GM10248 (cell line): ENCODE results near the gene EYA3.
A peak's percentile ranks its signal among the peaks of the same experiment; 100 is the strongest.

ENCODE experiments used
- CTCF ChIA-PET: fragments of 300-600 bp; sonication (Branson Sonifier 250); formaldehyde crosslinking; extraction: SDS; loops from one replicate; lab custom pipeline; 2021; ENCODE audit warnings: antibody characterized with exemption; lab: Yijun Ruan, JAX
- POLR2A ChIA-PET: fragments of 350-650 bp; sonication (Branson Sonifier 250); formaldehyde crosslinking; extraction: SDS; loops from one replicate; lab custom pipeline; 2020; ENCODE audit warnings: antibody characterized with exemption; lab: Yijun Ruan, JAX
- DNase-seq: peaks from one replicate; pipeline ENCODE4 v3.0.0; 2012; ENCODE audit errors: extremely low spot score
- TF ChIP-seq, protein P1 (sequence below): IDR thresholded peaks from 2 replicates; pipeline ENCODE4 v1.5.1; 2012; ENCODE audit warnings: mild to moderate bottlenecking, low read depth; ENCODE audit errors: extremely low read depth, missing control alignments, control extremely low read depth

The EYA3 gene

DNA sequence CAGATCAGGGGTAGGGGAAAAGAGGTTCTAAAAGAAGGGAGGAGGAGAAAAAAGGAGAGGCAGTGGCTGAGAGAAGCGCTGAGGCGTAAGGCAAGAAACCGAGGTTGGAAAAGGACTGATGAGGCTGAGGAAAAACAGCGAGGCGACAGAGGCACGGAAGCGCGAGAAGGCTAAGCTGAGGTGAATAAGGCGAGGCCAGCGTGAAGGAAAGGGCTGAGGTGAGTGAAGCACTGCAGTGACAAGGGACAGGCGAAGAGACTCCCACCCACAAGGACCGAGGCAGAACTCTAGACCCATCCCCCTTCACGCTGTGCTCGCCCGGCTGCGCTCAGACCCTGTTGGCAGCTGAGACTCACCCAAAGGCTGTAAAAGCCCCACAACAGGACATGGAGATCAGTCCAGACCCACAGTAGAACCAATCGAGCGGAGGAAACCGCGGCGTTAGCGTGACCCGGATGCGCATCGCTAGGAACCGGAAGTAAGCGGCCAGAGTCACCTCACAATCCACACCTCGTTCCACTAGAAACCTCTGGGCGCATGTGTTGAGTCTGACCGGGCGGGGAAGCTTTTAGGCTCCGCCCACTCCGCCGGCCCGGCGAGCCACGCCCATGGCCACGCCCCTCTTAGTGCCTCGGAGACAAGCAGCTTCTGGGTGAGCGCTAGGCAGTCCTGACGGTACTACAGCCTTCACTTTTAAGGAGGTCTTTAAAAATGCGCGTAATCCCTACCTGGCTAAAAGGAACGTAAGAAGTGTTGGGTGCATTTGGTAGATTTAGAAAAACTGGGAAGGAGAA lies at the start of gene EYA3:
TSS of gene EYA3 (minus strand) at position 443 of the 794 bp plus-strand sequence. CDS start 30,584 bp downstream, outside the sequence.
- TF ChIP-seq, protein P1, sequence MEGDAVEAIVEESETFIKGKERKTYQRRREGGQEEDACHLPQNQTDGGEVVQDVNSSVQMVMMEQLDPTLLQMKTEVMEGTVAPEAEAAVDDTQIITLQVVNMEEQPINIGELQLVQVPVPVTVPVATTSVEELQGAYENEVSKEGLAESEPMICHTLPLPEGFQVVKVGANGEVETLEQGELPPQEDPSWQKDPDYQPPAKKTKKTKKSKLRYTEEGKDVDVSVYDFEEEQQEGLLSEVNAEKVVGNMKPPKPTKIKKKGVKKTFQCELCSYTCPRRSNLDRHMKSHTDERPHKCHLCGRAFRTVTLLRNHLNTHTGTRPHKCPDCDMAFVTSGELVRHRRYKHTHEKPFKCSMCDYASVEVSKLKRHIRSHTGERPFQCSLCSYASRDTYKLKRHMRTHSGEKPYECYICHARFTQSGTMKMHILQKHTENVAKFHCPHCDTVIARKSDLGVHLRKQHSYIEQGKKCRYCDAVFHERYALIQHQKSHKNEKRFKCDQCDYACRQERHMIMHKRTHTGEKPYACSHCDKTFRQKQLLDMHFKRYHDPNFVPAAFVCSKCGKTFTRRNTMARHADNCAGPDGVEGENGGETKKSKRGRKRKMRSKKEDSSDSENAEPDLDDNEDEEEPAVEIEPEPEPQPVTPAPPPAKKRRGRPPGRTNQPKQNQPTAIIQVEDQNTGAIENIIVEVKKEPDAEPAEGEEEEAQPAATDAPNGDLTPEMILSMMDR, result no peak
- peak; percentile 99 for DNase-seq
- CTCF ChIA-PET, result interaction anchor here (0.6 to 12.4 kb wide), 9 partner anchors 11 to 419 kb away, joined by 3 to 247 read pairs (median 5); partner anchors contain the start of gene XKR8
- POLR2A ChIA-PET, result interaction anchor here (0.8 to 1.0 kb wide), 4 partner anchors 9 to 144 kb away, joined by 3 to 7 read pairs (median 4); no protein-coding TSS in a partner anchor

DNA sequence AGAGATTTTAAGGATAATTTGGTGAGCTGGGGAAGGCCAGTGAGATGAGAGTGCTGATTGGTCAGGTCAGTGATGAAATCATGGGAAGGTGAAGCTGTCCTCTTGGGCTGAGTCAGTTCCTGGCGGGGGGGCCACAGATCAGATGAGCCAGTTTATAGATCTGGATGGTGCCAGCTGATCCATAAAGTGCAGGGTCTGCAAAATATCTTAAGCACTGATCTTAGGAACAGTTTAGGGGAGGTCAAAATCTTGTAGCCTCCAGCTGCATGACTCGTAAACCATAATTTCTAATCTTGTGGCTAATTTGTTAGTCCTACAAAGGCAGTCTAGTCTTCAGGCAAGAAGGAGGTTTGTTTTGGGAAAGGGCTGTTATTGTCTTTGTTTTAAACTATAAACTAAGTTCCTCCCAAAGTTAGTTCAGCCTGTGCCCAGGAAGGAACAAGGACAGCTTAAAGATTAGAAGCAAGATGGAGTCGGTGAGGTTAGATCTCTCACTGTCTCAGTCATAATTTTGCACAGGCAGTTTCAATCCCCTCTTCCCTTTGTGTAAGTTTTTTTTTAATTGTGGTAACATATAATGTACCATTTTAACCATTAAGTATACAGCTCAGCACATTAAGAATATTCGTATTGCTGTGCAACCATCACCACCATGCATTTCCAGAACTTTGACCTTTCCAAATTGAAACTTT lies 48.7 kb upstream of the EYA3 start:
- no peak for DNase-seq
- ChIA-PET POLR2A (no interaction called here), CTCF (interaction anchor here (0.7 to 3.6 kb wide), 7 partner anchors 11 to 72 kb away, joined by 3 to 16 read pairs (median 4); no protein-coding TSS in a partner anchor)
- TF ChIP-seq, protein P1, result no peak

DNA sequence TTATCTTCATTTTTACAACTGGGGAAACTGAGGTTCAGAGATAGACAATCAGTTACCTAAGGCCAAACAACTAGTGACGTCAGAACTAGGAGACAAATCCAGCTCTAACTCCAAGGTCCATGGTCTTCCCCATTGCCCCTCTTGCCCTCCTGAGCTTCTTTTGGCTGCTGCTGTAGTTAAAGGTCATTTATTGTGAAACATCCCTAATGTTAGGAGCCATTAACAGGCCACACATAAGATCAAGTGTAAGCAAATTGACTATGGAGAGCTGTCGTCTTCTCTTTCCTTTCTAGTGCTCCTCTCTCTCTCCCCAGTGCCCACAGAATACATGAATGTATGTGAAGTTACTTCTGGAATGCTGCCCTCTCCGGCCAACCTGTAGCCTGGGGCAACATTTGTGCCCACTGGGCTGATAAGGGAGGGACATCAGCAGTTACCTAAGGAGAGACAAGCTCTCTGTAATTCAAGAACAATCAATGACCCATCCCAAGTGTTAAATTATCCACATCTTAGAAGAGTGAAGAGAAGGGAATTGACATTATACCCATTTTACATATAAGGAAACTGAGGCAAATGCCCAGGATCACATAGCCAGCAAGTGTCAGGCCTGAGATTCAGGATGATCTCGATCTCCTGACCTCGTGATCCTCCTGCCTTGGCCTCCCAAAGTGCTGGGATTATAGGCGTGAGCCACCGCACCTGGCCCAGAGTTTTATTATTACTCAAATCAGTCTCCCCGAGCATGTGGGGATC lies 47.9 kb upstream of the EYA3 start:
- DNase-seq, result no peak
- ChIA-PET CTCF (interaction anchor here (0.7 to 3.6 kb wide), 10 partner anchors 12 to 73 kb away, joined by 3 to 16 read pairs (median 4); no protein-coding TSS in a partner anchor), POLR2A (no interaction called here)
- TF ChIP-seq, protein P1, result no peak

DNA sequence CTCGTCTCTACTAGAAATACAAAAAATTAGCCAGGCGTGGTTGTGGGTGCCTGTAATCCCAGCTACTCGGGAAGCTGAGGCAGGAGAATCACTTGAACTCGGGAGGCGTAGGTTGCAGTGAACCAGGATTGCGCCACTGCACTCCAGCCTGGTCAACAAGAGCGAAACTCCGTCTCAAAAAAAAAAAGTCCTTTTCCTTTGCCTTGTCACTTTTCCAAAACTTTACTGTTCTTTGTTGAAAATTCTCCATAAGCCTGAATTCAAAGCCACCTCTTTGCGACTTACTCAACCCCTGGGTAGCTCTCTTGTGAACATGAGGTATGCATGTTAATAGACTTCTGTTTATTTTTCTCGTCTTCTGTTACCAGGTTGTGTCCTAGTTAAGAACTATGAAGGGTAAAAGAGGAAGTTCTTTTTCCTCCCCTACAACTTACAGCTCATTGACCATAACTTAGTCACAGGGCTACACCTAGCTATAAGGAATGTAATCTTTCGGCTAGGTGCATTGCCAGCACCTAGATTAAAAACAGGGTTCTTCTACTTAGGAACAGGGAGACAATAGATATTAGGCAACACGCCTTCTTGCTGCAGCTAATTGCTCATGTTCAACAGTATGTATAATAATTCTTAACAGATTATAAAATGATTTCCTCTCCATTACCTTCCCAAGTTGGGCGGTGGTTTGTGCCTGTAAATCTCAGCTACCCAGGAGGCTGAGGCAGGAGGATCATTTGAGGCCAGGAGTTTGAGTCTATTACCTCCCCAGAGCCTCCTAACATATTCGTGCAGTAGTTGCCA lies 47.2 kb upstream of the EYA3 start:
- TF ChIP-seq, protein P1, result no peak
- CTCF ChIA-PET, result interaction anchor here (0.7 to 3.6 kb wide), 7 partner anchors 13 to 73 kb away, joined by 3 to 16 read pairs (median 4); no protein-coding TSS in a partner anchor

GRCh38 chr1:28134651-28135207 lies 46.3 kb upstream of the EYA3 start:
- no peak for DNase-seq
- TF ChIP-seq, protein P1, result no peak
- ChIA-PET POLR2A (interaction anchor here (0.7 kb wide), 1 partner anchor 445 kb away, joined by 3 read pairs; no protein-coding TSS in a partner anchor), CTCF (interaction anchor here (0.9 to 3.6 kb wide), 6 partner anchors 12 to 74 kb away, joined by 3 to 16 read pairs (median 4); no protein-coding TSS in a partner anchor)

More for the DNA sequence above, 47.2 kb upstream of the EYA3 start:
- no peak for DNase-seq
- POLR2A ChIA-PET, result interaction anchor here (0.7 kb wide), 1 partner anchor 444 kb away, joined by 3 read pairs; no protein-coding TSS in a partner anchor
